OCI-LY7 (cell line): ENCODE results near the gene RFX2. TPM values are rescaled to one million over a fixed set of nuclear protein-coding genes. Genes with fewer than 3 reads are reported as not detected.
"Not testable (repeated sequence)": the region's sequence is repeated elsewhere in the genome, so short reads cannot be mapped to it uniquely, and the experiment has no call there.

Experiments
- BruUV-seq: library from RNA; stranded (reverse); fragments of 400-500 nt; replicated peaks from 2 replicates; lab custom pipeline; 2021; lab: Mats Ljungman, UMichigan
- CTCF ChIA-PET: fragments of 300-600 bp; sonication (Branson Sonifier 250); formaldehyde crosslinking; loops from one replicate; lab custom pipeline; 2022; ENCODE audit warnings: antibody characterized with exemption; ENCODE audit not compliant: unreplicated experiment; lab: Charles Lee
- POLR2A ChIA-PET: fragments of 300-600 bp; sonication (Branson Sonifier 250); formaldehyde crosslinking; loops from one replicate; lab custom pipeline; 2022; ENCODE audit warnings: antibody characterized with exemption; lab: Charles Lee
- DNase-seq: peaks from one replicate; pipeline ENCODE4 v3.0.0-alpha.2; 2015; ENCODE audit warnings: low spot score
- H2AFZ ChIP-seq: fragments of 200-600 bp; sonication (generic), shearing (Covaris generic); 2 replicates; pipeline ENCODE4 v1.6.1; 2014; ENCODE audit warnings: mild to moderate bottlenecking, antibody characterized with exemption, low read length, moderate library complexity
- H3K27ac ChIP-seq: fragments of 200-600 bp; sonication (generic); 2 replicates; pipeline ENCODE4 v1.5.1; 2014; ENCODE audit warnings: mixed run types, low read depth, mild to moderate bottlenecking, moderate library complexity, low read length, inconsistent platforms; ENCODE audit not compliant: poor library complexity, severe bottlenecking
- H3K36me3 ChIP-seq: fragments of 200-600 bp; sonication (generic); 2 replicates; pipeline ENCODE4 v1.6.1; 2014; ENCODE audit warnings: mild to moderate bottlenecking, antibody characterized with exemption, low read length, moderate library complexity, mixed read lengths; ENCODE audit not compliant: insufficient read depth
- H3K4me1 ChIP-seq: fragments of 200-600 bp; sonication (generic); 2 replicates; pipeline ENCODE4 v1.5.1; 2014; ENCODE audit warnings: mild to moderate bottlenecking, low read length; ENCODE audit not compliant: insufficient read depth, poor library complexity, severe bottlenecking
- H3K4me2 ChIP-seq: fragments of 200-600 bp; sonication (generic); 2 replicates; pipeline ENCODE4 v1.6.1; 2014; ENCODE audit warnings: mild to moderate bottlenecking, low read length
- H3K4me3 ChIP-seq: fragments of 200-600 bp; sonication (generic); 2 replicates; pipeline ENCODE4 v1.5.1; 2014; ENCODE audit warnings: mild to moderate bottlenecking, low read depth, low read length; ENCODE audit not compliant: poor library complexity, severe bottlenecking
- H3K79me2 ChIP-seq: fragments of 200-600 bp; sonication (generic); 2 replicates; pipeline ENCODE4 v1.6.1; 2016; ENCODE audit warnings: low read depth, mild to moderate bottlenecking, low read length, moderate library complexity, mixed read lengths; ENCODE audit not compliant: insufficient read depth
- H3K9me2 ChIP-seq: fragments of 200-600 bp; sonication (generic); 2 replicates; pipeline ENCODE4 v1.6.1; 2016; ENCODE audit warnings: mild to moderate bottlenecking, low read length, mixed read lengths; ENCODE audit not compliant: insufficient read depth
- H3K9me3 ChIP-seq: fragments of 200-600 bp; sonication (generic); 2 replicates; pipeline ENCODE4 v1.6.1; 2014; ENCODE audit warnings: mild to moderate bottlenecking, mixed run types, low read length, mixed read lengths
- H4K20me1 ChIP-seq: fragments of 200-600 bp; sonication (generic); 2 replicates; pipeline ENCODE4 v1.6.1; 2014; ENCODE audit warnings: mild to moderate bottlenecking, antibody characterized with exemption, low read length, moderate library complexity, mixed read lengths; ENCODE audit not compliant: insufficient read depth
- CTCF ChIP-seq: fragments of 200-600 bp; sonication (generic); conservative IDR thresholded peaks from 2 replicates; pipeline ENCODE4 v1.5.1; 2014; ENCODE audit warnings: mild to moderate bottlenecking, antibody characterized with exemption, low read length, moderate library complexity, mixed read lengths
- EZH2phosphoT487 ChIP-seq: fragments of 200-600 bp; sonication (generic); IDR thresholded peaks from 2 replicates; pipeline ENCODE4 v1.6.1; 2018; ENCODE audit warnings: low read depth, borderline replicate concordance, mild to moderate bottlenecking, mixed run types, antibody characterized with exemption, low read length, moderate library complexity, mixed read lengths
- intact Hi-C: fragments of 100-400 bp; cut with micrococcal nuclease; formaldehyde crosslinking; loops from one replicate; pipeline ENCODE4 v1.10.0; 2022; ENCODE audit not compliant: unreplicated experiment
- total RNA-seq, 2 experiments: library from RNA; depleted of rRNA in 1 of 2; stranded (reverse); fragments of >200 nt in 1 of 2; shearing (Covaris generic) in 1 of 2; gene quantifications; 2 replicates each; pipeline ENCODE4 v1.2.3, GENCODE V29; 2014 to 2022

RFX2 gene
- total RNA-seq, 2 experiments from 2014 or later = 11.0 to 11.8 TPM

- Histone ChIP-seq H4K20me1 (no peaks in the 10 kb centered on the region), H3K4me1 (no peaks in the 10 kb centered on the region), H3K27ac (no peak overlapping the region), H2AFZ (no peak overlapping the region), H3K4me2 (no peak overlapping the region), H3K79me2 (no peaks in the 10 kb centered on the region), H3K36me3 (no peaks in the 10 kb centered on the region), H3K9me3 (no peaks in the 10 kb centered on the region), H3K9me2 (no peaks in the 10 kb centered on the region), H3K4me3 (no peak overlapping the region)
- DNase-seq = no peak
- TF ChIP-seq CTCF (no peak), EZH2phosphoT487 (no peak)
- BruUV-seq = no TSS peak
- POLR2A ChIA-PET = no interaction called here
- CTCF ChIA-PET = no interaction called here
- intact Hi-C loops = no loop called here
These were observed 34.0 kb downstream of the RFX2 start for GRCh38 chr19:6076291-6076665.

GRCh38 chr19:6074709-6075403 lies 35.4 kb downstream of the RFX2 start:
- no peaks in the 10 kb centered on the region for H4K20me1 ChIP-seq
- H3K9me2 ChIP-seq = no peaks in the 10 kb centered on the region
- no peaks in the 10 kb centered on the region for H3K4me1 ChIP-seq
- intact Hi-C loops = no loop called here
- H3K36me3 ChIP-seq = no peaks in the 10 kb centered on the region
- no peak overlapping the region for H3K4me3 ChIP-seq
- CTCF ChIA-PET = no interaction called here
- no peak overlapping the region for H3K27ac ChIP-seq
- DNase-seq = no peak
- POLR2A ChIA-PET = interaction anchor here (0.6 kb wide), 1 partner anchor 9 kb away, joined by 4 read pairs; no protein-coding TSS in a partner anchor
- no peaks in the 10 kb centered on the region for H3K79me2 ChIP-seq
- H2AFZ ChIP-seq = no peak overlapping the region
- no peaks in the 10 kb centered on the region for H3K9me3 ChIP-seq
- no peak overlapping the region for H3K4me2 ChIP-seq
- BruUV-seq = no TSS peak
- no peak for TF ChIP-seq CTCF
- TF ChIP-seq EZH2phosphoT487 = no peak

GRCh38 chr19:6073858-6074708 lies 36.2 kb downstream of the RFX2 start:
- Histone ChIP-seq H2AFZ (no peak overlapping the region), H3K9me3 (no peaks in the 10 kb centered on the region), H3K36me3 (no peaks in the 10 kb centered on the region), H3K4me3 (no peak overlapping the region), H3K9me2 (no peaks in the 10 kb centered on the region), H4K20me1 (no peaks in the 10 kb centered on the region), H3K79me2 (no peaks in the 10 kb centered on the region), H3K27ac (no peak overlapping the region), H3K4me2 (no peak overlapping the region), H3K4me1 (no peaks in the 10 kb centered on the region)
- intact Hi-C loops = no loop called here
- TF ChIP-seq CTCF (no peak), EZH2phosphoT487 (no peak)
- BruUV-seq = no TSS peak
- ChIA-PET POLR2A (no interaction called here), CTCF (no interaction called here)
- no peak for DNase-seq

GRCh38 chr19:6073233-6073632 lies 37.1 kb downstream of the RFX2 start:
- H3K36me3 ChIP-seq, H2AFZ ChIP-seq, H3K4me3 ChIP-seq, H3K9me2 ChIP-seq, CTCF ChIA-PET, H3K4me1 ChIP-seq, POLR2A ChIA-PET, H4K20me1 ChIP-seq, H3K27ac ChIP-seq, intact Hi-C loops, DNase-seq, H3K4me2 ChIP-seq, H3K9me3 ChIP-seq, H3K79me2 ChIP-seq, BruUV-seq: not testable (repeated sequence)
